Vagina (tissue), 2 donors: ENCODE results near the gene ROPN1L.

Experiments
- CTCF ChIP-seq, 3 experiments: fragments of 450-650 bp in 2 of 3; fragments of 200-600 bp in 1 of 3; sonication (generic) in 1 of 3; IDR thresholded peaks; one replicate each; pipeline ENCODE4 v1.5.1; 2017 to 2019; ENCODE audit warnings: antibody characterized with exemption in 3 of 3, mild to moderate bottlenecking in 2 of 3, moderate library complexity in 2 of 3
- POLR2A ChIP-seq, 2 donors: fragments of 450-650 bp; IDR thresholded peaks; one replicate each; pipeline ENCODE4 v1.6.1; 2017; ENCODE audit warnings: antibody characterized with exemption in 2 of 2, mild to moderate bottlenecking in 2 of 2, moderate library complexity in 2 of 2
- POLR2AphosphoS5 ChIP-seq, 2 donors: sonication (generic); formaldehyde crosslinking; IDR thresholded peaks; one replicate each; pipeline ENCODE4 v1.9.0; 2017; ENCODE audit warnings: antibody characterized with exemption in 2 of 2, mild to moderate bottlenecking in 2 of 2, low read depth in 1 of 2; ENCODE audit not compliant: insufficient read depth in 1 of 2

GRCh38 chr5:10440367-10440990, 1.2 kb upstream of the ROPN1L start:
- TF ChIP-seq CTCF (IDR thresholded peaks at IDR 0.05): no peak
- no peak for TF ChIP-seq POLR2A (IDR thresholded peaks at IDR 0.05)
- TF ChIP-seq POLR2AphosphoS5 (IDR thresholded peaks at IDR 0.05; ENCODE audit: insufficient read depth in 1 of 2, low read depth in 1 of 2): no peak
